Lower leg skin (tissue), 3 donors: ENCODE data around the gene NACC1.

ENCODE experiments used
- POLR2A ChIP-seq, 2 donors: fragments of 450-650 bp; IDR thresholded peaks; one replicate each; pipeline ENCODE4 v1.6.1; 2016 to 2017; ENCODE audit warnings: antibody characterized with exemption in 2 of 2, mild to moderate bottlenecking in 1 of 2, moderate library complexity in 1 of 2
- TF ChIP-seq, protein P1 (sequence below), 3 donors: fragments of 450-650 bp; IDR thresholded peaks; one replicate each; pipeline ENCODE4 v1.5.1; 2016; ENCODE audit warnings: antibody characterized with exemption in 3 of 3, mild to moderate bottlenecking in 3 of 3, moderate library complexity in 2 of 3

DNA sequence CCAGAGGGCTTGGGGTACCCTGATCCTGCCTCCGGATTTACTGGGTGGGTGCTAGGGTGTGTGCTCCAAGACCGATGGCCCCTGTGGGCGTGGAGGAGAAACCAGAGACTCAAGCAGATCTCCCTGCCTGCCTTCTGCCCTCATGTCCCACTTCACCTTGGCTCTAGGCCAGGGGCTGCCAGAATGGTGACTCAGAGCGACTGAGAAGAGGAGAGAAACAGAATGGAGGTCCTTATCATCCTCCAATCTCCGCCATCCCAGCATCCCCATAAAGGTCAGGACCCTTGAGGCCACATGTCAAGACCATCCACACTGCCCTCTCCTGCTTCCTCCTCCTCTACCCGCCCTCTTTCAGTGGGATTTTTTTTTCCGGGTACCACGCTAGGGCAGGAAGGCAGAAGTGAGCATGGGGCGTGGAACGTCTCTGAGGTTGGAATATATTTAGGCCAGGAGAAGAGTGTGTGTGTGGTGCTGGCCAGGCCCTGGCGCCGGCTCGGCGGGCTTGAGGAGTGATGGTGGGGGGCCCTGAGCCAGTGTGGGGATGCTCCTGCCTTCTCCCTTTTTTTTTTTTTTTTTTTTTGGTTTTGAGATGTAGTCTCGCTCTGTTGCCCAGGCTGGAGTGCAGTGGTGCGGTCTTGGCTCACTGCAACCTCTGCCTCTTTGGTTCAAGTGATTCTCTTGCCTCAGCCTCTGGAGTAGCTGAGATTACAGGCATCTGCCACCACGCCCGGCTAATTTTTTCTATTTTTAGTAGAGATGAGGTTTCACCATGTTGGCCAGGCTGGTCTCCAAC lies 54.5 kb downstream of the NACC1 start:
- TF ChIP-seq, protein P1, sequence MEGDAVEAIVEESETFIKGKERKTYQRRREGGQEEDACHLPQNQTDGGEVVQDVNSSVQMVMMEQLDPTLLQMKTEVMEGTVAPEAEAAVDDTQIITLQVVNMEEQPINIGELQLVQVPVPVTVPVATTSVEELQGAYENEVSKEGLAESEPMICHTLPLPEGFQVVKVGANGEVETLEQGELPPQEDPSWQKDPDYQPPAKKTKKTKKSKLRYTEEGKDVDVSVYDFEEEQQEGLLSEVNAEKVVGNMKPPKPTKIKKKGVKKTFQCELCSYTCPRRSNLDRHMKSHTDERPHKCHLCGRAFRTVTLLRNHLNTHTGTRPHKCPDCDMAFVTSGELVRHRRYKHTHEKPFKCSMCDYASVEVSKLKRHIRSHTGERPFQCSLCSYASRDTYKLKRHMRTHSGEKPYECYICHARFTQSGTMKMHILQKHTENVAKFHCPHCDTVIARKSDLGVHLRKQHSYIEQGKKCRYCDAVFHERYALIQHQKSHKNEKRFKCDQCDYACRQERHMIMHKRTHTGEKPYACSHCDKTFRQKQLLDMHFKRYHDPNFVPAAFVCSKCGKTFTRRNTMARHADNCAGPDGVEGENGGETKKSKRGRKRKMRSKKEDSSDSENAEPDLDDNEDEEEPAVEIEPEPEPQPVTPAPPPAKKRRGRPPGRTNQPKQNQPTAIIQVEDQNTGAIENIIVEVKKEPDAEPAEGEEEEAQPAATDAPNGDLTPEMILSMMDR (IDR thresholded peaks at IDR 0.05), result no peak
- TF ChIP-seq POLR2A (IDR thresholded peaks at IDR 0.05), result no peak
